ENCODE data around the gene SLC16A7.

DNA sequence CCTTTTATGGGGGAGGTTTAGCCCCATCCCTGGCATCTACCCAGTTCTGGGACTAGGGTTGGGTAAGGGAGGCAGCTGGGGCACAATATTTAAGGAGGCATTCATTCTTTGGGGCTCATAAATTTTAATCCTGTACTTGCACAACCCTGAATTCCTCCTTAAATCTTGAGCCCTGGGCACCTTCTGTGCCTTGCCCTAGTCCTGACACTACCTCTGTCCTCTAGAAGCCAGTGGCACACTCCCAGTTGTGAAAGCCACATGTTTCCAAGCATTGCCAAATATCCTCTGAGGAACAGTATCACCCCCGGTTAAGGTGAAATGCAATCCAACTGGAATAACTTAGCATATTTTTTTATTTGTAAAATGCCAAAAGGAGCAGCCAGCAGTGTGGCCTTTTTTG, 36.6 kb downstream of the SLC16A7 start:
- no peak for TF ChIP-seq CTCF (IDR thresholded peaks at IDR 0.05 in 8 of 11, conservative IDR thresholded peaks at IDR 0.05 in 3 of 11)
- TF ChIP-seq POLR2A (IDR thresholded peaks at IDR 0.05): no peak
- TF ChIP-seq POLR2AphosphoS5 (IDR thresholded peaks at IDR 0.05): no peak
